K562 (cell line): ENCODE results near the gene KISS1R. TPM values are rescaled to one million over a fixed set of nuclear protein-coding genes. Genes with fewer than 3 reads are reported as not detected.

Source experiments
- DMBX1 ChIP-seq: fragments of 250-450 bp; sonication (Bioruptor Pico); IDR thresholded peaks from 2 replicates; pipeline ENCODE4 v1.8.0; 2022; ENCODE audit warnings: inconsistent platforms, mild to moderate bottlenecking, moderate library complexity, borderline replicate concordance
- FOS ChIP-seq: IDR thresholded peaks from 3 replicates; pipeline ENCODE4 v1.6.1; 2011; ENCODE audit not compliant: insufficient read length; ENCODE audit errors: extremely low read depth
- GABPB1 ChIP-seq: sonication (generic); formaldehyde crosslinking; IDR thresholded peaks from 2 replicates; pipeline ENCODE4 v1.8.0; 2022; ENCODE audit warnings: mild to moderate bottlenecking, missing genetic modification reagents
- HLTF ChIP-seq: fragments of 450-650 bp; IDR thresholded peaks from 2 replicates; pipeline ENCODE4 v1.6.1; 2016
- KLF1 ChIP-seq: fragments of 450-650 bp; IDR thresholded peaks from 2 replicates; pipeline ENCODE4 v1.6.1; 2016; ENCODE audit warnings: missing genetic modification characterization, missing compliant biosample characterization
- L3MBTL2 ChIP-seq: fragments of 450-650 bp; IDR thresholded peaks from 2 replicates; pipeline ENCODE4 v1.6.1; 2016; ENCODE audit warnings: mild to moderate bottlenecking, moderate library complexity
- NFRKB ChIP-seq: fragments of 450-650 bp; IDR thresholded peaks from 2 replicates; pipeline ENCODE4 v1.6.1; 2016; ENCODE audit warnings: low read depth
- NUFIP1 ChIP-seq: fragments of 450-650 bp; IDR thresholded peaks from 2 replicates; pipeline ENCODE4 v1.6.1; 2018; ENCODE audit not compliant: partially characterized antibody
- PHF20 ChIP-seq: fragments of 450-650 bp; IDR thresholded peaks from 2 replicates; pipeline ENCODE4 v1.6.1; 2018; ENCODE audit not compliant: partially characterized antibody
- POLR3A ChIP-seq: IDR thresholded peaks from 2 replicates; pipeline ENCODE4 v1.6.1; 2011; ENCODE audit warnings: borderline replicate concordance, mild to moderate bottlenecking, moderate library complexity; ENCODE audit not compliant: insufficient read length, insufficient read depth; ENCODE audit errors: extremely low read depth
- SRSF3 ChIP-seq: fragments of 200-400 bp; formaldehyde crosslinking; IDR thresholded peaks from 2 replicates; pipeline ENCODE4 v1.6.1; 2016; ENCODE audit warnings: mild to moderate bottlenecking, low read length, moderate library complexity; ENCODE audit not compliant: insufficient read depth
- TRIM28 ChIP-seq: fragments of 450-650 bp; IDR thresholded peaks from 2 replicates; pipeline ENCODE4 v1.6.1; 2017
- ZBTB1 ChIP-seq: sonication (generic); formaldehyde crosslinking; IDR thresholded peaks from 2 replicates; pipeline ENCODE4 v1.8.1; 2023; ENCODE audit warnings: missing genetic modification reagents, low read depth, mild to moderate bottlenecking, borderline replicate concordance
- ZEB2 ChIP-seq: fragments of 450-650 bp; IDR thresholded peaks from 2 replicates; pipeline ENCODE4 v1.6.1; 2016
- ZFX ChIP-seq: sonication (generic); formaldehyde crosslinking; IDR thresholded peaks from 2 replicates; pipeline ENCODE4 v1.8.0; 2022; ENCODE audit warnings: mild to moderate bottlenecking, missing genetic modification reagents, moderate library complexity
- ZNF24 ChIP-seq: fragments of 450-650 bp; IDR thresholded peaks from 2 replicates; pipeline ENCODE4 v1.6.1; 2016
- ZNF561 ChIP-seq: fragments of 450-650 bp; formaldehyde crosslinking; conservative IDR thresholded peaks from 2 replicates; pipeline ENCODE4 v1.4.0; 2020; ENCODE audit warnings: mild to moderate bottlenecking, moderate library complexity
- ZNF79 ChIP-seq: fragments of 250-450 bp; sonication (Bioruptor Pico); IDR thresholded peaks from 2 replicates; pipeline ENCODE4 v1.4.0; 2020; ENCODE audit warnings: low read depth, mild to moderate bottlenecking, moderate library complexity
- polyA plus RNA-seq, 8 experiments: library from polyadenylated mRNA; depleted of rRNA in 4 of 8; stranded (reverse) in 5 of 8; unstranded in 3 of 8; fragments of >200 nt; fragmentation: Nextera tagmentation in 2 of 8; fragmentation: Illumina TruSeq in 1 of 8; extraction: Ambion mirVana in 2 of 8; extraction: Trizol in 1 of 8; gene quantifications; 2 replicates each; pipeline versions ENCODE4 v1.2.1 to v1.2.3, GENCODE V29; 2011 to 2014; ENCODE audit warnings: inconsistent platforms in 1 of 8, missing spikeins in 1 of 8
- total RNA-seq, 7 experiments: library from RNA; depleted of rRNA in 6 of 7; stranded (reverse); fragments of >200 nt in 6 of 7; fragmentation: Illumina TruSeq in 2 of 7; extraction: Trizol in 2 of 7; gene quantifications; 2 replicates each; pipeline versions ENCODE4 v1.2.1 to v1.2.3, GENCODE V29; 2011 to 2021; ENCODE audit warnings: low replicate concordance in 1 of 7
- TF ChIP-seq, protein P1 (sequence below): sonication (generic); formaldehyde crosslinking; IDR thresholded peaks from 2 replicates; pipeline ENCODE4 v1.9.0; 2022; ENCODE audit warnings: mild to moderate bottlenecking, missing genetic modification reagents
- TF ChIP-seq, protein P2 (sequence below), 2 experiments: fragments of 150-350 bp in 1 of 2; IDR thresholded peaks; 2 replicates each; pipeline ENCODE4 v1.6.1; 2012 to 2016; ENCODE audit warnings: low read depth in 2 of 2, low read length in 2 of 2, mild to moderate bottlenecking in 1 of 2, moderate library complexity in 1 of 2
- TF ChIP-seq, protein P3 (sequence below), 3 experiments: fragments of 200-800 bp in 1 of 3; fragments of 250-450 bp in 1 of 3; fragments of 450-650 bp in 1 of 3; sonication (Bioruptor Pico) in 1 of 3; sonication (Bioruptor generic) in 1 of 3; formaldehyde crosslinking in 1 of 3; IDR thresholded peaks; 2 replicates each; pipeline versions ENCODE4 v1.6.1 to v1.8.0; 2016 to 2022; ENCODE audit warnings: mild to moderate bottlenecking in 2 of 3, missing genetic modification characterization in 2 of 3, missing compliant biosample characterization in 1 of 3, moderate library complexity in 1 of 3

The KISS1R gene
- total and polyA plus RNA-seq, 9 of the 15 experiments (the other 6 are each of a cell fraction or from before 2014, with no cell fraction given) = 0.37 to 39.4 (median 2.0) TPM

DNA sequence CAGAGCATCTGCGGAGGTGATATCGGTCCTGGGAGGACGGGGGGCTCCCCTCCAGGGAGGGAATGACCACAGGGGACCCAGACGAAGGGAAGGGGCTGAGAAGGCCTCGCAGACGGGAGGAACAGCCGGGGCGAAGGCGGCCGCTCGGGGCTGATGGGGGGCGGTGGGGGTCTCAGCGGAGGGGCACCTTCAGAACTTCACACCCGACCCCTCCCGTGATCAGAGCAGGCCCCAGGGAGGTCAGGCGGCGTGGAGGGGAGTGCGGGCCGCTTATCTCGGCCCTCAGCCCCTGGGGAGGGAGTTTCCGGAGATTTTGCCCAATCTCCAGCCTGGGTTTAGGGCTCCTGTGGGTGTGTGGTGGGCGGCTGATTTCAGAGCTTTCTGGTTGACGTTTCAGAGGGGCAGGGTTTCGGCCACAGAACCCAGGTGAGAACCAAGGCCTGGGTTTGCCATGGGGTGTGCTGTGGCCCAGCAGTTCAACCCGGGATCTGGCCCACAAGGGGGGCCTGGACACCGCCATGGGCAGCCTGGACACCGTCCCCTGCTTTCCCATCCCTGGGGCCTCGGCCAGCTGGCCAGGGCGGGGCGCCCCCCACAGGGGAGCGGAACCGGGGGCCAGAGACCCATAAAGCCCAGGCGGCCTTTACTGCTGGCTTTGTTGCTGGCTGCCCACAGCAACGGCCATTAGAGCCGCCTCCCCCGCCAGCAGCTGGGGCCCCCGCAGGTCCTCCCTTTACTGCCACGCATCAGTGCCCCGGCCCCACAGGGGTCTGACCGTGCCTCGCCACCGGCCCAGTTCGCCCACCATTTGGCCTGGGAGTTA lies 37.8 kb downstream of the KISS1R start (continued):
- TF ChIP-seq, protein P1, sequence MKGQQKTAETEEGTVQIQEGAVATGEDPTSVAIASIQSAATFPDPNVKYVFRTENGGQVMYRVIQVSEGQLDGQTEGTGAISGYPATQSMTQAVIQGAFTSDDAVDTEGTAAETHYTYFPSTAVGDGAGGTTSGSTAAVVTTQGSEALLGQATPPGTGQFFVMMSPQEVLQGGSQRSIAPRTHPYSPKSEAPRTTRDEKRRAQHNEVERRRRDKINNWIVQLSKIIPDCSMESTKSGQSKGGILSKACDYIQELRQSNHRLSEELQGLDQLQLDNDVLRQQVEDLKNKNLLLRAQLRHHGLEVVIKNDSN (CRISPR knock-in tag) = no peak; the same call in 1 of the 2 replicates
- TF ChIP-seq, protein P2, sequence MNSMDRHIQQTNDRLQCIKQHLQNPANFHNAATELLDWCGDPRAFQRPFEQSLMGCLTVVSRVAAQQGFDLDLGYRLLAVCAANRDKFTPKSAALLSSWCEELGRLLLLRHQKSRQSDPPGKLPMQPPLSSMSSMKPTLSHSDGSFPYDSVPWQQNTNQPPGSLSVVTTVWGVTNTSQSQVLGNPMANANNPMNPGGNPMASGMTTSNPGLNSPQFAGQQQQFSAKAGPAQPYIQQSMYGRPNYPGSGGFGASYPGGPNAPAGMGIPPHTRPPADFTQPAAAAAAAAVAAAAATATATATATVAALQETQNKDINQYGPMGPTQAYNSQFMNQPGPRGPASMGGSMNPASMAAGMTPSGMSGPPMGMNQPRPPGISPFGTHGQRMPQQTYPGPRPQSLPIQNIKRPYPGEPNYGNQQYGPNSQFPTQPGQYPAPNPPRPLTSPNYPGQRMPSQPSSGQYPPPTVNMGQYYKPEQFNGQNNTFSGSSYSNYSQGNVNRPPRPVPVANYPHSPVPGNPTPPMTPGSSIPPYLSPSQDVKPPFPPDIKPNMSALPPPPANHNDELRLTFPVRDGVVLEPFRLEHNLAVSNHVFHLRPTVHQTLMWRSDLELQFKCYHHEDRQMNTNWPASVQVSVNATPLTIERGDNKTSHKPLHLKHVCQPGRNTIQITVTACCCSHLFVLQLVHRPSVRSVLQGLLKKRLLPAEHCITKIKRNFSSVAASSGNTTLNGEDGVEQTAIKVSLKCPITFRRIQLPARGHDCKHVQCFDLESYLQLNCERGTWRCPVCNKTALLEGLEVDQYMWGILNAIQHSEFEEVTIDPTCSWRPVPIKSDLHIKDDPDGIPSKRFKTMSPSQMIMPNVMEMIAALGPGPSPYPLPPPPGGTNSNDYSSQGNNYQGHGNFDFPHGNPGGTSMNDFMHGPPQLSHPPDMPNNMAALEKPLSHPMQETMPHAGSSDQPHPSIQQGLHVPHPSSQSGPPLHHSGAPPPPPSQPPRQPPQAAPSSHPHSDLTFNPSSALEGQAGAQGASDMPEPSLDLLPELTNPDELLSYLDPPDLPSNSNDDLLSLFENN (IDR thresholded peaks at IDR 0.05; ENCODE audit: low read depth in 2 of 2, low read length in 2 of 2) = no peak
- TF ChIP-seq SRSF3 (no peak), POLR3A (no peak), HLTF (no peak), ZNF79 (CRISPR knock-in tag) (no peak), ZNF24 (no peak), PHF20 (no peak), DMBX1 (0 out of 2 replicates have a peak, but pooled peaks have one; percentile 26), GABPB1 (CRISPR knock-in tag) (peak; percentile 68), L3MBTL2 (peak; percentile 56), NUFIP1 (no peak), ZEB2 (0 out of 2 replicates have a peak, but pooled peaks have one; percentile 42), FOS (no peak), ZBTB1 (no peak), KLF1 (peak; percentile 54; the same call in 1 of the 2 replicates), ZFX (CRISPR knock-in tag) (peak; percentile 67), ZNF561 (CRISPR knock-in tag) (no peak), TRIM28 (no peak), NFRKB (no peak)
- TF ChIP-seq, protein P3, sequence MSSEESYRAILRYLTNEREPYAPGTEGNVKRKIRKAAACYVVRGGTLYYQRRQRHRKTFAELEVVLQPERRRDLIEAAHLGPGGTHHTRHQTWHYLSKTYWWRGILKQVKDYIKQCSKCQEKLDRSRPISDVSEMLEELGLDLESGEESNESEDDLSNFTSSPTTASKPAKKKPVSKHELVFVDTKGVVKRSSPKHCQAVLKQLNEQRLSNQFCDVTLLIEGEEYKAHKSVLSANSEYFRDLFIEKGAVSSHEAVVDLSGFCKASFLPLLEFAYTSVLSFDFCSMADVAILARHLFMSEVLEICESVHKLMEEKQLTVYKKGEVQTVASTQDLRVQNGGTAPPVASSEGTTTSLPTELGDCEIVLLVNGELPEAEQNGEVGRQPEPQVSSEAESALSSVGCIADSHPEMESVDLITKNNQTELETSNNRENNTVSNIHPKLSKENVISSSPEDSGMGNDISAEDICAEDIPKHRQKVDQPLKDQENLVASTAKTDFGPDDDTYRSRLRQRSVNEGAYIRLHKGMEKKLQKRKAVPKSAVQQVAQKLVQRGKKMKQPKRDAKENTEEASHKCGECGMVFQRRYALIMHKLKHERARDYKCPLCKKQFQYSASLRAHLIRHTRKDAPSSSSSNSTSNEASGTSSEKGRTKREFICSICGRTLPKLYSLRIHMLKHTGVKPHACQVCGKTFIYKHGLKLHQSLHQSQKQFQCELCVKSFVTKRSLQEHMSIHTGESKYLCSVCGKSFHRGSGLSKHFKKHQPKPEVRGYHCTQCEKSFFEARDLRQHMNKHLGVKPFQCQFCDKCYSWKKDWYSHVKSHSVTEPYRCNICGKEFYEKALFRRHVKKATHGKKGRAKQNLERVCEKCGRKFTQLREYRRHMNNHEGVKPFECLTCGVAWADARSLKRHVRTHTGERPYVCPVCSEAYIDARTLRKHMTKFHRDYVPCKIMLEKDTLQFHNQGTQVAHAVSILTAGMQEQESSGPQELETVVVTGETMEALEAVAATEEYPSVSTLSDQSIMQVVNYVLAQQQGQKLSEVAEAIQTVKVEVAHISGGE (CRISPR knock-in tag; IDR thresholded peaks at IDR 0.05) = peak in 1 of 3 experiments; percentile 52; a peak in 1 of 6 replicates
